GM19395 (cell line): ENCODE results near the gene MAGEL2.
"Not testable (repeated sequence)": the region's sequence is repeated elsewhere in the genome, so short reads cannot be mapped to it uniquely, and the experiment has no call there.

Source experiments
- ATAC-seq: cut with Tn5 transposase; IDR thresholded peaks from one replicate; pipeline ENCODE4 v1.9.1; 2021; ENCODE audit warnings: mild to moderate bottlenecking, moderate library complexity; ENCODE audit not compliant: unreplicated experiment

MAGEL2 gene

DNA sequence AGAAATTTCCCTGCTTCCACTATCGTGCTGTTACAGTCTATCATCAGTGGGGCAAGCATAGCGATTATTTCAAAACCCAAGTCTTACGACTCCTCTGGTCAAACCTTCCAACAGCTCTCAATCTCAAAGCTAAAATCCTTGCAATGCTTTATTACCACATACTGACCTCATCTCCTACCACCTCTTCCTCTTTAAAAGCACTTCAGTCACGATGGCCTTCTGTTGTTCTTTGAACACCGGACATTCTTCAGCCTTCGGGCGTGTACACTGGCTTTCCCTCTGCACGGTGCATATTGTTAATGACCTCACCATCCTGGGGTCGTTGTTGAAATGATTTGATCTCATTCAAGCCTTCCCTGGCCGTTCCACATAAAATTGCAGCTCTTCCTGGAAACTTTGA, 31.1 kb downstream of the MAGEL2 start:
- no peak for ATAC-seq

DNA sequence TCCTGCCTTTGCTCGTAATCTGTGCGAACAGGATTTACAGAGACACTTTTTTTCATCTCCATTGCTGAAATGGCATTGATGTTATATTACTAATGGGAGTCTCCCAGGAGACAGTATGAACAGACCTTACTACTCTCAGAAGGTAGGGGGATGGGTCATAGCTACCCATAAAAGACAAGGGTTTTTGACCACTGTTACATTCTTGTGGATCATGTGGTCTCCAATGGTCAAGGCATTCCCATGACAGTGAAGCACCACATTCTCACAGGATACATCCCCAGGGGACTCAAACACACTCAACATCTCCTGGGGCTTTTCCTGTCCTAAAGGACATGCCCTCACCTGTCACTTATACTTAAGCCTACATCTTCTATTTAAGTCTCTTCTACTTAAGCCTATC, 41.4 kb downstream of the MAGEL2 start:
- ATAC-seq = no peak

DNA sequence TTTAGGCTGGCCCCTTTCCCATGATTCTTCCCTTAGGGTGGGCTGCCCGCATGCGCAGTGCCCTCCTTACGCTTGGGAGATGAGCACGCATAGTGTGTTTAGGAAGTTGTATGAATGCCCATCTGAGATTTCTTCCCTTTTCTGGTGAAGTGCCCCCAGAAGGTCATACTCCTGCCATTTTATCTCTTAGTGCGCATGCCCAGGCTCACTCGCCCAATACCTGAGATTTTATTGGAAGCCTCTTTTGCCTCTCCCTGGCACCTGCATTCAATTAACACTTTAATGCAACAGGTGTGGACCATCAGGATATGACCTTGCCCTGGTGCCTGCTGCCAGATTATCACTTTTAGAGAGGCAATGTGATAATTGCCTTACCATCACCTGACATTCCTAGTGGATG, 45.5 kb downstream of the MAGEL2 start:
- no peak for ATAC-seq

DNA sequence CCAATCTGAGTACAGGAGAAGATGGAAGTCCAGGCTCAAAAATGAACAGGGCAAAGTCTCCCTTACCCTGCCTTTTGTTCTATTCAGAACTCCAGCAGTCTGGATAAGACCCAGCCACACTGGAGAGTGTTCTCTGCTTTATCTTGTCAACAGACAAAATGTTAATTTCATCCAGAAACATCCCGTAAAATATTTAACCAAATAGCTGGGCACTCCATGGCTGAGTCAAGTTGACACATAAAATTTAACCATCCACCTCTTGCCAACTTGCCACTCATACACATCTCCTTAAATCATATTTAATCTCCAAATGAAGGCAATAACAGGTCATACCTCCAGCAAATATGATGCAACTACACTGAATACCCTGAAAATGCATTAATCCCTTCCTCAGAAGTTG, 48.6 kb downstream of the MAGEL2 start:
- ATAC-seq = no peak

DNA sequence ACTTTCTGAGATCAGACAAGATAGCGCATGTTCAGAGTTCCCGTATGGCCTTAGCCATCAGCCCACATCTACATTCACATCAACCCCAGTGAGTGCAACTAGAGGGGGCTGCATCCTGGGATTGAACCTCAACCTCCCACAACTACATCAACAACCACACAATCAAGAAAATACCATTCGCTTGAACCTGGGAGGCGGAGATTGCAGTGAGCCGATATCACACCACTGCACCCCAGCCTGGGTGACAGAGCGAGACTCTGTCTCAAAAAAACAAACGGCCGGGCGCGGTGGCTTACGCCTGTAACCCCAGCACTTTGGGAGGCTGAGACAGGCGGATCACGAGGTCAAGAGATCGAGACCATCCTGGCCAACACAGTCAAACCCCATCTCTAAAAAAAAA, 50.4 kb downstream of the MAGEL2 start:
- ATAC-seq = not testable (repeated sequence)

DNA sequence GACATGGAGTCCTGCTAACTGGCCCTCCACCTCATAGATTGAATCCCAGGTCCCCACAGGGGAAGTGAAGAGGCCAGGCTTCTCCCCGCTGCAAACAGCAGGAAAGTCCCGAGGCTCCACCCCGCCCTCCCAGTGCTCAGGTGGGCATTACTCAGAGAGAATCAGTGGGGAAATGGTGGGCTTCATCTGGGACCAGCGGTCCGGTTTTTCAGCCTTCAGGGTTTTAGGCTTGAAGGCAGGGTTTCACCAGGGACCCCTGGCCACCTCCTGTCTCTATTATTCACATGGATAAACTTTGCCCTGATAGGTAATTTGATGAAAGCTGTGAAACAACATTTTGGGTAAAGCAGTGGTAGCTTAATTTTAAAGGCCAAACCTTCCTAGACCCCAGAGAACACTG, 50.9 kb downstream of the MAGEL2 start:
- no peak for ATAC-seq

DNA sequence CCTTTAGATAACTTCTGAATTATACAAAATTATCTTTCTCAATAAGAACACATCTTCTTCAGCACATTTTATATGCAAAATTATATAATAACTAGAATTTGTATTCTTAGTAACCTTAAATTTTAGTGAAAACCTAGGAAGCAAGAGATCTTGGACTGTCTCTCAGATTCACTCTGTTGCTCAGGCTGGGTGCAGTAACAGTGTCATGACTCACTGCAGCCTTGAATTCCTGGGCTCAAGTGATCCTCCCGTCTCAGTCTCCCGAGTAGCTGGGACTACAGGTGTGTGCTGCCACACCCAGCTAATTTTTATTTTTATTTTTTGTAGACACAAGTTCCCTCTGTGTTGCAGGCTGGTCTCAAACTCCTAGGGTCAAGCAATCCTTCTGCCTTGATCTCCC, 52.3 kb downstream of the MAGEL2 start:
- ATAC-seq = no peak

DNA sequence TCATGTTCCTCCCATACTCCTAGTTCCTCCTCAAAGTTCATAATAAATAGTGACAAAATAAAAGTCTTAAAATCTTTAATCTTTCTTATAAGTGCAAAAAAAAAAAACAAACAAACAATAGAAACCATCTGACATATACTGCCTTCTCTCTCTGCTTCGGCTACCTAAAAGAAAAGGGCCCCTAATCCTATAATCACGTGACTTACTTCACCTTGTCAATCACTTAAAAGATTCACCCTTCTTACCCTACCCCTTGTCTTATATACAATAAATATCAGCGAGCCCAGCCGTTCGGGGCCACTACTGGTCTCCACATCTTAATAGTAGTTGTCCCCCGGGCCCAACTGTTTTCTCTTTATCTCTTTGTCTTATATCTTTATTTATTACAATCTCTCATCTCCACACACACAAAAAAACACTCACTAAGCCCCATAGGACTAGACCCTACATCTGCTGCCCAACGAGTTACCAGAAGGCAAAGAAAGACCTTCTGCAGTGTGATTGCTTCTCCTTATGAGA, 53.4 kb downstream of the MAGEL2 start:
- no peak for ATAC-seq
